GM23338 (cell line): ENCODE measurements around the gene SMARCD2. TPM values are rescaled to one million over a fixed set of nuclear protein-coding genes. Genes with fewer than 3 reads are reported as not detected.
"Not testable (repeated sequence)": the region's sequence is repeated elsewhere in the genome, so short reads cannot be mapped to it uniquely, and the experiment has no call there.

Experiments
- ATAC-seq: fragments of 200-7000 bp; cut with Tn5 transposase; 3 replicates; pipeline ENCODE4 v1.9.1; 2020
- DNase-seq: peaks from one replicate; pipeline ENCODE4 v3.0.0-alpha.2; 2015; ENCODE audit warnings: low spot score
- H2AFZ ChIP-seq: fragments of 200-600 bp; sonication (generic); 2 replicates; pipeline ENCODE4 v1.8.0; 2016; ENCODE audit warnings: antibody characterized with exemption, mild to moderate bottlenecking, moderate library complexity
- H3F3A ChIP-seq: fragments of 200-600 bp; sonication (generic); replicated peaks from 2 replicates; pipeline ENCODE4 v1.8.0; 2017; ENCODE audit warnings: antibody characterized with exemption, mixed run types, low read depth
- H3K27ac ChIP-seq: fragments of 200-600 bp; sonication (generic); 2 replicates; pipeline ENCODE4 v1.6.1; 2016; ENCODE audit warnings: low read depth
- H3K27me3 ChIP-seq: fragments of 200-600 bp; sonication (generic); 2 replicates; pipeline ENCODE4 v1.8.0; 2016; ENCODE audit warnings: mild to moderate bottlenecking, mixed run types, moderate library complexity; ENCODE audit not compliant: insufficient read depth
- H3K36me3 ChIP-seq: fragments of 200-600 bp; sonication (generic); 2 replicates; pipeline ENCODE4 v1.8.0; 2016; ENCODE audit warnings: mild to moderate bottlenecking; ENCODE audit not compliant: insufficient read depth
- H3K4me1 ChIP-seq: fragments of 200-600 bp; sonication (generic); 2 replicates; pipeline ENCODE4 v1.8.0; 2016; ENCODE audit warnings: mild to moderate bottlenecking, moderate library complexity; ENCODE audit not compliant: insufficient read depth
- H3K4me2 ChIP-seq: fragments of 200-600 bp; sonication (generic); 2 replicates; pipeline ENCODE4 v1.7.1; 2017; ENCODE audit warnings: mixed run types
- H3K4me3 ChIP-seq: fragments of 200-600 bp; sonication (generic); 2 replicates; pipeline ENCODE4 v1.6.1; 2016; ENCODE audit warnings: mixed run types
- H3K79me2 ChIP-seq: fragments of 200-600 bp; sonication (generic); replicated peaks from 2 replicates; pipeline ENCODE4 v1.8.0; 2017; ENCODE audit warnings: mild to moderate bottlenecking; ENCODE audit not compliant: insufficient read depth
- H3K9me2 ChIP-seq: fragments of 200-600 bp; sonication (generic); 2 replicates; pipeline ENCODE4 v1.8.0; 2017; ENCODE audit not compliant: insufficient read depth
- H4K20me1 ChIP-seq: fragments of 200-600 bp; sonication (generic); replicated peaks from 2 replicates; pipeline ENCODE4 v1.8.0; 2017; ENCODE audit warnings: mild to moderate bottlenecking; ENCODE audit not compliant: insufficient read depth
- H3K27ac Mint-ChIP-seq: 2 replicates; pipeline ENCODE4 v1.8.0; 2020; ENCODE audit warnings: inconsistent platforms, mild to moderate bottlenecking, moderate library complexity, mixed read lengths
- H3K27me3 Mint-ChIP-seq: 3 replicates; pipeline ENCODE4 v1.8.0; 2022; ENCODE audit warnings: low read depth, mild to moderate bottlenecking, moderate library complexity, mixed read lengths, inconsistent platforms; ENCODE audit not compliant: insufficient read depth, poor library complexity
- H3K36me3 Mint-ChIP-seq: 3 replicates; pipeline ENCODE4 v1.8.0; 2021; ENCODE audit warnings: low read depth, mild to moderate bottlenecking, inconsistent platforms, moderate library complexity, mixed read lengths
- H3K4me1 Mint-ChIP-seq: 3 replicates; pipeline ENCODE4 v1.8.0; 2020; ENCODE audit warnings: mild to moderate bottlenecking, inconsistent platforms, mixed read lengths
- H3K4me3 Mint-ChIP-seq: 3 replicates; pipeline ENCODE4 v1.8.0; 2021; ENCODE audit warnings: moderate library complexity, mild to moderate bottlenecking, inconsistent platforms, mixed read lengths
- H3K9me3 Mint-ChIP-seq: 3 replicates; pipeline ENCODE4 v1.8.0; 2020; ENCODE audit warnings: moderate library complexity, mild to moderate bottlenecking, inconsistent platforms, mixed read lengths
- EZH2 ChIP-seq: fragments of 200-600 bp; sonication (generic); IDR thresholded peaks from one replicate; pipeline ENCODE4 v1.8.0; 2017; ENCODE audit warnings: antibody characterized with exemption, mild to moderate bottlenecking, low read depth; ENCODE audit not compliant: unreplicated experiment
- STAT1 ChIP-seq: IDR thresholded peaks from one replicate; pipeline ENCODE4 v1.6.1; 2016; ENCODE audit warnings: antibody characterized with exemption; ENCODE audit not compliant: unreplicated experiment
- ZNF114 ChIP-seq: fragments of 250-450 bp; sonication (Bioruptor Pico); IDR thresholded peaks from 2 replicates; pipeline ENCODE4 v1.5.0; 2020; ENCODE audit warnings: mild to moderate bottlenecking, moderate library complexity
- polyA plus RNA-seq: library from polyadenylated mRNA; unstranded; fragments of >200 nt; fragmentation: Nextera tagmentation; extraction: Ambion mirVana; gene quantifications from 2 replicates; pipeline ENCODE4 v1.2.1, GENCODE V29; 2016
- total RNA-seq: library from RNA; depleted of rRNA; stranded (reverse); fragments of >200 nt; shearing (Covaris generic); gene quantifications from 2 replicates; pipeline ENCODE4 v1.2.3, GENCODE V29; 2014
- TF ChIP-seq, protein P1 (sequence below), 2 experiments: fragments of 200-600 bp in 1 of 2; sonication (generic) in 1 of 2; conservative IDR thresholded peaks; 2 replicates each; pipeline versions ENCODE4 v1.5.1 to v1.6.1; 2016 to 2017; ENCODE audit warnings: antibody characterized with exemption in 2 of 2, low read depth in 2 of 2, mild to moderate bottlenecking in 2 of 2, moderate library complexity in 1 of 2
- TF ChIP-seq, protein P2 (sequence below): IDR thresholded peaks from 2 replicates; pipeline ENCODE4 v1.6.1; 2016; ENCODE audit warnings: antibody characterized with exemption
- TF ChIP-seq, protein P3 (sequence below): fragments of 250-450 bp; sonication (Bioruptor Pico); IDR thresholded peaks from 2 replicates; pipeline ENCODE4 v1.5.0; 2020; ENCODE audit warnings: mild to moderate bottlenecking, moderate library complexity

Gene SMARCD2
- total and polyA plus RNA-seq, 2 experiments from 2014 or later: 36.4 to 133 TPM

DNA sequence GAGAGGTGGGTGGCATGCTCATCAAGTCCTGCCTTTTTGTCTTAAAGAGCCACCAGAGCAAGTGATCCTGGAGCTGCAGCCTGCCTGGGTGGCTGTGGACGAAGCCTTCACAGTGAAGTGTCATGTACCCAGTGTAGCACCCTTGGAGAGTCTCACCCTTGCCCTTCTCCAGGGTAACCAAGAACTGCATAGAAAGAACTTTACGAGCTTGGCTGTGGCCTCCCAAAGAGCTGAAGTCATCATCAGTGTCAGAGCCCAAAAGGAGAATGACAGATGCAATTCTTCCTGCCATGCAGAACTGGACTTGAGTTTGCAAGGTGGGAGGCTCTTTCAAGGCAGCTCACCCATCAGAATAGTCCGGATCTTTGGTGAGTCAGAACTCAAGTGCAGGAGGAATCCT is 16.8 kb upstream of the SMARCD2 start (continued):
- TF ChIP-seq, protein P1, sequence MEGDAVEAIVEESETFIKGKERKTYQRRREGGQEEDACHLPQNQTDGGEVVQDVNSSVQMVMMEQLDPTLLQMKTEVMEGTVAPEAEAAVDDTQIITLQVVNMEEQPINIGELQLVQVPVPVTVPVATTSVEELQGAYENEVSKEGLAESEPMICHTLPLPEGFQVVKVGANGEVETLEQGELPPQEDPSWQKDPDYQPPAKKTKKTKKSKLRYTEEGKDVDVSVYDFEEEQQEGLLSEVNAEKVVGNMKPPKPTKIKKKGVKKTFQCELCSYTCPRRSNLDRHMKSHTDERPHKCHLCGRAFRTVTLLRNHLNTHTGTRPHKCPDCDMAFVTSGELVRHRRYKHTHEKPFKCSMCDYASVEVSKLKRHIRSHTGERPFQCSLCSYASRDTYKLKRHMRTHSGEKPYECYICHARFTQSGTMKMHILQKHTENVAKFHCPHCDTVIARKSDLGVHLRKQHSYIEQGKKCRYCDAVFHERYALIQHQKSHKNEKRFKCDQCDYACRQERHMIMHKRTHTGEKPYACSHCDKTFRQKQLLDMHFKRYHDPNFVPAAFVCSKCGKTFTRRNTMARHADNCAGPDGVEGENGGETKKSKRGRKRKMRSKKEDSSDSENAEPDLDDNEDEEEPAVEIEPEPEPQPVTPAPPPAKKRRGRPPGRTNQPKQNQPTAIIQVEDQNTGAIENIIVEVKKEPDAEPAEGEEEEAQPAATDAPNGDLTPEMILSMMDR (conservative IDR thresholded peaks at IDR 0.05; ENCODE audit: low read depth in 2 of 2): no peak
- TF ChIP-seq, protein P2, sequence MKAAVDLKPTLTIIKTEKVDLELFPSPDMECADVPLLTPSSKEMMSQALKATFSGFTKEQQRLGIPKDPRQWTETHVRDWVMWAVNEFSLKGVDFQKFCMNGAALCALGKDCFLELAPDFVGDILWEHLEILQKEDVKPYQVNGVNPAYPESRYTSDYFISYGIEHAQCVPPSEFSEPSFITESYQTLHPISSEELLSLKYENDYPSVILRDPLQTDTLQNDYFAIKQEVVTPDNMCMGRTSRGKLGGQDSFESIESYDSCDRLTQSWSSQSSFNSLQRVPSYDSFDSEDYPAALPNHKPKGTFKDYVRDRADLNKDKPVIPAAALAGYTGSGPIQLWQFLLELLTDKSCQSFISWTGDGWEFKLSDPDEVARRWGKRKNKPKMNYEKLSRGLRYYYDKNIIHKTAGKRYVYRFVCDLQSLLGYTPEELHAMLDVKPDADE: no peak

DNA sequence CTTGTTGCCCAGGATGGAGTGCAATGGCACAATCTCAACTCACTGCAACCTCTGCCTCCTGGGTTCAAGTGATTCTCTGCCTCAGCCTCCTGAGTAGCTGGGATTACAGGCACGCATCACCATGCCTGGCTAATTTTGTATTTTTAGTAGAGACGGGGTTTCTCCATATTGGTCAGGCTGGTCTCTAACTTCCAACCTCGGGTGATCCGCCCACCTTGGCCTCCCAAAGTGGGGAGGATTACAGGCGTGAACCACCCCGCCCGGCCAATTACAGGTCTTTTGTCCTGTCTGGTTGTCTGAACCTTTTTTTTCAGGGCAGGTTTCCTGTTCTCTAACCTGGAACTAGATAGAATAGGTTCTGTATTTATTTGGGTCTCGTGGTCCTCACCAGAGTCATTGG is 13.9 kb upstream of the SMARCD2 start:
- H3K27me3 Mint-ChIP-seq, H3K4me3 ChIP-seq, H3K9me3 Mint-ChIP-seq, H3K4me2 ChIP-seq, H4K20me1 ChIP-seq, H3K36me3 Mint-ChIP-seq, H3F3A ChIP-seq, H3K4me1 ChIP-seq, H3K79me2 ChIP-seq, H3K27ac ChIP-seq, DNase-seq, H3K4me1 Mint-ChIP-seq, H2AFZ ChIP-seq, H3K9me2 ChIP-seq, H3K36me3 ChIP-seq, H3K4me3 Mint-ChIP-seq, ATAC-seq, H3K27me3 ChIP-seq, H3K27ac Mint-ChIP-seq: not testable (repeated sequence)

- Histone ChIP-seq H3K27ac (no peak overlapping the region), H3K36me3 (no peaks in the 10 kb centered on the region), H3K79me2 (no peaks in the 10 kb centered on the region), H3K27me3 (no peaks in the 10 kb centered on the region), H3K4me3 (no peak overlapping the region), H3K4me2 (no peak overlapping the region), H2AFZ (no peak overlapping the region), H4K20me1 (no peaks in the 10 kb centered on the region), H3K9me2 (no peaks in the 10 kb centered on the region), H3F3A (no peaks in the 10 kb centered on the region), H3K4me1 (no peaks in the 10 kb centered on the region)
- Mint-ChIP-seq H3K4me1 (no peaks in the 10 kb centered on the region), H3K36me3 (no peaks in the 10 kb centered on the region), H3K27me3 (peaks cover 6% of the 10 kb centered on the region), H3K27ac (no peak overlapping the region), H3K4me3 (no peak overlapping the region), H3K9me3 (no peaks in the 10 kb centered on the region)
- ATAC-seq (no peak), DNase-seq (no peak)
- TF ChIP-seq ZNF114 (CRISPR knock-in tag) (no peak), EZH2 (no peak), STAT1 (no peak)
- TF ChIP-seq, protein P2: no peak
- TF ChIP-seq, protein P3, sequence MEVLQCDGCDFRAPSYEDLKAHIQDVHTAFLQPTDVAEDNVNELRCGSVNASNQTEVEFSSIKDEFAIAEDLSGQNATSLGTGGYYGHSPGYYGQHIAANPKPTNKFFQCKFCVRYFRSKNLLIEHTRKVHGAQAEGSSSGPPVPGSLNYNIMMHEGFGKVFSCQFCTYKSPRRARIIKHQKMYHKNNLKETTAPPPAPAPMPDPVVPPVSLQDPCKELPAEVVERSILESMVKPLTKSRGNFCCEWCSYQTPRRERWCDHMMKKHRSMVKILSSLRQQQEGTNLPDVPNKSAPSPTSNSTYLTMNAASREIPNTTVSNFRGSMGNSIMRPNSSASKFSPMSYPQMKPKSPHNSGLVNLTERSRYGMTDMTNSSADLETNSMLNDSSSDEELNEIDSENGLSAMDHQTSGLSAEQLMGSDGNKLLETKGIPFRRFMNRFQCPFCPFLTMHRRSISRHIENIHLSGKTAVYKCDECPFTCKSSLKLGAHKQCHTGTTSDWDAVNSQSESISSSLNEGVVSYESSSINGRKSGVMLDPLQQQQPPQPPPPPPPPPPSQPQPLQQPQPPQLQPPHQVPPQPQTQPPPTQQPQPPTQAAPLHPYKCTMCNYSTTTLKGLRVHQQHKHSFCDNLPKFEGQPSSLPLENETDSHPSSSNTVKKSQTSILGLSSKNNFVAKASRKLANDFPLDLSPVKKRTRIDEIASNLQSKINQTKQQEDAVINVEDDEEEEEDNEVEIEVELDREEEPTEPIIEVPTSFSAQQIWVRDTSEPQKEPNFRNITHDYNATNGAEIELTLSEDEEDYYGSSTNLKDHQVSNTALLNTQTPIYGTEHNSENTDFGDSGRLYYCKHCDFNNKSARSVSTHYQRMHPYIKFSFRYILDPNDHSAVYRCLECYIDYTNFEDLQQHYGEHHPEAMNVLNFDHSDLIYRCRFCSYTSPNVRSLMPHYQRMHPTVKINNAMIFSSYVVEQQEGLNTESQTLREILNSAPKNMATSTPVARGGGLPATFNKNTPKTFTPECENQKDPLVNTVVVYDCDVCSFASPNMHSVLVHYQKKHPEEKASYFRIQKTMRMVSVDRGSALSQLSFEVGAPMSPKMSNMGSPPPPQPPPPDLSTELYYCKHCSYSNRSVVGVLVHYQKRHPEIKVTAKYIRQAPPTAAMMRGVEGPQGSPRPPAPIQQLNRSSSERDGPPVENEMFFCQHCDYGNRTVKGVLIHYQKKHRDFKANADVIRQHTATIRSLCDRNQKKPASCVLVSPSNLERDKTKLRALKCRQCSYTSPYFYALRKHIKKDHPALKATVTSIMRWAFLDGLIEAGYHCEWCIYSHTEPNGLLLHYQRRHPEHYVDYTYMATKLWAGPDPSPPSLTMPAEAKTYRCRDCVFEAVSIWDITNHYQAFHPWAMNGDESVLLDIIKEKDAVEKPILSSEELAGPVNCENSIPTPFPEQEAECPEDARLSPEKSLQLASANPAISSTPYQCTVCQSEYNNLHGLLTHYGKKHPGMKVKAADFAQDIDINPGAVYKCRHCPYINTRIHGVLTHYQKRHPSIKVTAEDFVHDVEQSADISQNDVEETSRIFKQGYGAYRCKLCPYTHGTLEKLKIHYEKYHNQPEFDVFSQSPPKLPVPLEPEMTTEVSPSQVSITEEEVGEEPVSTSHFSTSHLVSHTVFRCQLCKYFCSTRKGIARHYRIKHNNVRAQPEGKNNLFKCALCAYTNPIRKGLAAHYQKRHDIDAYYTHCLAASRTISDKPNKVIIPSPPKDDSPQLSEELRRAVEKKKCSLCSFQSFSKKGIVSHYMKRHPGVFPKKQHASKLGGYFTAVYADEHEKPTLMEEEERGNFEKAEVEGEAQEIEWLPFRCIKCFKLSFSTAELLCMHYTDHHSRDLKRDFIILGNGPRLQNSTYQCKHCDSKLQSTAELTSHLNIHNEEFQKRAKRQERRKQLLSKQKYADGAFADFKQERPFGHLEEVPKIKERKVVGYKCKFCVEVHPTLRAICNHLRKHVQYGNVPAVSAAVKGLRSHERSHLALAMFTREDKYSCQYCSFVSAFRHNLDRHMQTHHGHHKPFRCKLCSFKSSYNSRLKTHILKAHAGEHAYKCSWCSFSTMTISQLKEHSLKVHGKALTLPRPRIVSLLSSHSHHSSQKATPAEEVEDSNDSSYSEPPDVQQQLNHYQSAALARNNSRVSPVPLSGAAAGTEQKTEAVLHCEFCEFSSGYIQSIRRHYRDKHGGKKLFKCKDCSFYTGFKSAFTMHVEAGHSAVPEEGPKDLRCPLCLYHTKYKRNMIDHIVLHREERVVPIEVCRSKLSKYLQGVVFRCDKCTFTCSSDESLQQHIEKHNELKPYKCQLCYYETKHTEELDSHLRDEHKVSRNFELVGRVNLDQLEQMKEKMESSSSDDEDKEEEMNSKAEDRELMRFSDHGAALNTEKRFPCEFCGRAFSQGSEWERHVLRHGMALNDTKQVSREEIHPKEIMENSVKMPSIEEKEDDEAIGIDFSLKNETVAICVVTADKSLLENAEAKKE: no peak
Measured at GRCh38 chr17:63855185-63855584, 12.7 kb upstream of the SMARCD2 start.
